ENCODE measurements around the gene RADIL.

GRCh38 chr7:4884164-4884563 lies 648 bp upstream of the RADIL start:
- no peak for TF ChIP-seq CTCF (tag by site-specific recombination; IDR thresholded peaks at IDR 0.05)
- no peak for TF ChIP-seq FEZF1 (tag by site-specific recombination; IDR thresholded peaks at IDR 0.05)
- TF ChIP-seq ZNF398 (tag by site-specific recombination; IDR thresholded peaks at IDR 0.05): no peak
- no peak for TF ChIP-seq ZNF138 (tag by site-specific recombination; IDR thresholded peaks at IDR 0.05; ENCODE audit: borderline replicate concordance)
- TF ChIP-seq ZBTB1 (tag by site-specific recombination; IDR thresholded peaks at IDR 0.05): no peak
- TF ChIP-seq ZNF335 (tag by site-specific recombination; conservative IDR thresholded peaks at IDR 0.05): no peak
- TF ChIP-seq RBAK (tag by site-specific recombination; IDR thresholded peaks at IDR 0.05): no peak
